Ascending aorta (tissue), 2 donors: ENCODE measurements around the gene LHFPL2. TPM values are rescaled to one million over a fixed set of nuclear protein-coding genes. Genes with fewer than 3 reads are reported as not detected.

ENCODE experiments used
- DNase-seq, 2 donors: peaks; one replicate each; pipeline ENCODE4 v3.0.0-alpha.2; 2019; ENCODE audit warnings: low spot score in 2 of 2
- H3K27ac ChIP-seq, 2 donors: fragments of 200-600 bp; sonication (generic); one replicate each; pipeline ENCODE4 v1.5.1; 2016 to 2017; ENCODE audit warnings: mild to moderate bottlenecking in 1 of 2
- H3K27me3 ChIP-seq: fragments of 200-600 bp; sonication (generic); one replicate; pipeline ENCODE4 v1.5.1; 2017
- H3K36me3 ChIP-seq, 2 donors: fragments of 200-600 bp; sonication (generic); one replicate each; pipeline ENCODE4 v1.5.1; 2016
- H3K4me1 ChIP-seq, 2 donors: fragments of 200-600 bp; sonication (generic); one replicate each; pipeline ENCODE4 v1.5.1; 2016 to 2017; ENCODE audit warnings: mild to moderate bottlenecking in 1 of 2
- H3K4me3 ChIP-seq, 2 donors: fragments of 200-600 bp; sonication (generic); one replicate each; pipeline ENCODE4 v1.5.1; 2016 to 2017; ENCODE audit warnings: mild to moderate bottlenecking in 1 of 2
- H3K9me3 ChIP-seq, 2 donors: fragments of 200-600 bp; sonication (generic); one replicate each; pipeline ENCODE4 v1.5.1; 2016
- CTCF ChIP-seq, 3 experiments: fragments of 200-600 bp in 2 of 3; fragments of 450-650 bp in 1 of 3; sonication (generic) in 2 of 3; IDR thresholded peaks; one replicate each; pipeline ENCODE4 v1.5.1; 2016 to 2019; ENCODE audit warnings: antibody characterized with exemption in 3 of 3, mild to moderate bottlenecking in 1 of 3, moderate library complexity in 1 of 3
- intact Hi-C: fragments of 100-400 bp; cut with DNase I; formaldehyde crosslinking; loops from one replicate; pipeline ENCODE4 v1.15.1; 2023
- total RNA-seq: library from RNA; depleted of rRNA; stranded (reverse); fragments of >200 nt; gene quantifications from one replicate; pipeline ENCODE4 v1.1.0, GENCODE V29; 2016

The LHFPL2 gene
- total RNA-seq, 1 donor from 2014 or later: 9.7 TPM

GRCh38 chr5:78523314-78524193 lies 125.0 kb downstream of the LHFPL2 start:
- intact Hi-C loops: no loop called here

GRCh38 chr5:78522476-78523260 lies 125.9 kb downstream of the LHFPL2 start:
- no peak overlapping the region for H3K27ac ChIP-seq

More at GRCh38 chr5:78523314-78524193, 125.0 kb downstream of the LHFPL2 start:
- Histone ChIP-seq H3K9me3 (no peaks in the 10 kb centered on the region), H3K27me3 (no peaks in the 10 kb centered on the region), H3K4me1 (peaks cover 26 to 54% of the 10 kb centered on the region in 2 donors), H3K27ac (peak overlapping the region; percentile 59 to 64), H3K4me3 (no peak overlapping the region), H3K36me3 (no peaks in the 10 kb centered on the region)
- no peak for DNase-seq
- no peak for TF ChIP-seq CTCF (IDR thresholded peaks at IDR 0.05)

DNA sequence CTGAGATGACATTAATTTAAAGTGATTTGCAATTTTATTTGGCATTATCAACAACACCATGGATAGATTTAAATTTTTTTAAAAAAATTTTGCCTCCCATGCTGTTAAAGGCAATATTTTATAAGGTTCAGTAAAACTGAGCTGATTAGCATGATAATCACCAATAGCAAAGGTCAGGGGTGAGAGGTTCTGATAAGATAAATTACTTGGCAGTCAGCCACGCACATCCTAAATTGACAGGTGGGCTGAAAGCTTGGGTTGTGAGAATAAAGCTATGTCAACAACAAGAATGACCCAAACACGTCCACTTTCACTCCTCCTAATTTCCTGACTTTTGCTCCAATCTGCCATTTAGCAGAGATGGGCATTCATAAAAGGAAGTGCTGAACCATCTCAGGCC lies 127.1 kb downstream of the LHFPL2 start:
- Histone ChIP-seq H3K27ac (no peak overlapping the region), H3K4me1 (peaks cover 16 to 42% of the 10 kb centered on the region in 2 donors), H3K4me3 (no peak overlapping the region), H3K36me3 (no peaks in the 10 kb centered on the region), H3K27me3 (no peaks in the 10 kb centered on the region), H3K9me3 (no peaks in the 10 kb centered on the region)
- DNase-seq: no peak
- no peak for TF ChIP-seq CTCF (IDR thresholded peaks at IDR 0.05)
- intact Hi-C loops: no loop called here

More at GRCh38 chr5:78522476-78523260, 125.9 kb downstream of the LHFPL2 start:
- no peaks in the 10 kb centered on the region for H3K9me3 ChIP-seq
- no peak for DNase-seq
- intact Hi-C loops: no loop called here
- peaks cover 21 to 50% of the 10 kb centered on the region in 2 donors for H3K4me1 ChIP-seq
- H3K27me3 ChIP-seq: no peaks in the 10 kb centered on the region
- no peak overlapping the region for H3K4me3 ChIP-seq
- no peak for TF ChIP-seq CTCF (IDR thresholded peaks at IDR 0.05)
- H3K36me3 ChIP-seq: no peaks in the 10 kb centered on the region

- DNase-seq: no peak
- Histone ChIP-seq H3K4me1 (peaks cover 6 to 22% of the 10 kb centered on the region in 2 donors), H3K27me3 (no peaks in the 10 kb centered on the region), H3K4me3 (no peak overlapping the region), H3K36me3 (no peaks in the 10 kb centered on the region), H3K27ac (peak overlapping the region; percentile 80 to 88), H3K9me3 (no peaks in the 10 kb centered on the region)
- intact Hi-C loops: no loop called here
- TF ChIP-seq CTCF (IDR thresholded peaks at IDR 0.05): no peak
Measured at GRCh38 chr5:78519198-78519941, 129.2 kb downstream of the LHFPL2 start.
